ENCODE results near the gene MSL3B.

MSL3B gene

DNA sequence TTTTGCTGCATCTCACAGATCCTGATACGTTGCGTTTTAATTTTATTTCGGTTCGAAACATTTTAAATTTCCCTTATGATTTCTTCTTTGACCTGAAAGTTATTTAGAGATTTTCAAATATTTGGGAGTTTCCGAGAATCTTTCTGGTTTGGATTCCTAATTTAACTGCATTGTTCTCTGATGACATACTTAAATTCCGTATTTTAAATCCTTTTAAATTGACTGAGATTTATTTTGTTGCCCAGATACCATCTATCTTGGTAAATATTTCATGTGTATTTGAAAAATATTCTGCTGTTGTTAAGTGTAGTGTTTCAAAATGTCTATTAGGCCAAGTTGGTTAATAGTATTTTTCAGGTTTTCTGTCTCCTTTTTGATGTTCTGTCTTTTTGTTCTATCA lies 52.3 kb downstream of the MSL3B start:
- no peak for DNase-seq

Data from DMS79 (cell line).